ENCODE data around the gene PDE1C.

PDE1C gene

DNA sequence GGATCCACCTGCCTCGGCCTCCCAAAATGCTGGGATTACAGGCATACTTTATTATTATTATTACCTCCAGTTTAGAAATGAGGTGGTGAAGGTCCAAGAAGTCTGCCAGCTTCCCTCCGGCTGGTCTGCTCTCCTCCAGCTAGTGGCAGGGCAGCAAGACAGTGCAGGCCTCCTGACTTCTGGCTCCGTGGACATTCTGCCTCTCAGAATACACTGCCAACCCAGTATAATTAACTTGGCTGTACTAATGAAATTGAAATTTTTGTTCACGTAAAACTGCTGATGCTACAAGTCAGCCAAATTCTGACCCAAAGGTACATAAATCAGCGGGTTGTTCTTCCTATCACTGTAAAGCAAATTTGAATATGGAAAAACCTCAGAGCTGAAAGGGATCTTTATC, 7.6 kb upstream of the PDE1C start:
- TF ChIP-seq REST (IDR thresholded peaks at IDR 0.05; ENCODE audit: insufficient read depth in 1 of 2, low read depth in 2 of 2, low read length in 2 of 2) (no peak), TAF1 (IDR thresholded peaks at IDR 0.05; ENCODE audit: borderline replicate concordance, insufficient read depth, low read length) (no peak), POLR2AphosphoS5 (IDR thresholded peaks at IDR 0.05; ENCODE audit: low read depth, low read length) (no peak), SIN3A (IDR thresholded peaks at IDR 0.05; ENCODE audit: borderline replicate concordance, insufficient read depth, low read length) (no peak), FOXP2 (optimal IDR thresholded peaks at IDR 0.05; ENCODE audit: borderline replicate concordance, extremely low read depth, extremely low read length, insufficient read depth) (no peak)

- TF ChIP-seq REST (IDR thresholded peaks at IDR 0.05; ENCODE audit: insufficient read depth in 1 of 2, low read depth in 2 of 2, low read length in 2 of 2) (no peak), SIN3A (IDR thresholded peaks at IDR 0.05; ENCODE audit: borderline replicate concordance, insufficient read depth, low read length) (no peak), TAF1 (IDR thresholded peaks at IDR 0.05; ENCODE audit: borderline replicate concordance, insufficient read depth, low read length) (no peak)
Measured at GRCh38 chr7:32075612-32076011, 5.4 kb upstream of the PDE1C start.

- TF ChIP-seq FOXP2 (optimal IDR thresholded peaks at IDR 0.05; ENCODE audit: borderline replicate concordance, extremely low read depth, extremely low read length, insufficient read depth) (no peak), TAF1 (IDR thresholded peaks at IDR 0.05; ENCODE audit: borderline replicate concordance, insufficient read depth, low read length) (no peak), REST (IDR thresholded peaks at IDR 0.05; ENCODE audit: insufficient read depth in 1 of 2, low read depth in 2 of 2, low read length in 2 of 2) (no peak), SIN3A (IDR thresholded peaks at IDR 0.05; ENCODE audit: borderline replicate concordance, insufficient read depth, low read length) (no peak), POLR2AphosphoS5 (IDR thresholded peaks at IDR 0.05; ENCODE audit: low read depth, low read length) (no peak)
Measured at GRCh38 chr7:32074787-32075585, 4.8 kb upstream of the PDE1C start.

- no peak for TF ChIP-seq SIN3A (IDR thresholded peaks at IDR 0.05; ENCODE audit: borderline replicate concordance, insufficient read depth, low read length)
- TF ChIP-seq REST (IDR thresholded peaks at IDR 0.05; ENCODE audit: insufficient read depth in 1 of 2, low read depth in 2 of 2, low read length in 2 of 2) = no peak
- no peak for TF ChIP-seq TAF1 (IDR thresholded peaks at IDR 0.05; ENCODE audit: borderline replicate concordance, insufficient read depth, low read length)
- no peak for TF ChIP-seq POLR2AphosphoS5 (IDR thresholded peaks at IDR 0.05; ENCODE audit: low read depth, low read length)
- no peak for TF ChIP-seq FOXP2 (optimal IDR thresholded peaks at IDR 0.05; ENCODE audit: borderline replicate concordance, extremely low read depth, extremely low read length, insufficient read depth)
Measured at GRCh38 chr7:32073533-32073932, 3.3 kb upstream of the PDE1C start.
